ENCODE data around the gene GZMA. TPM values are rescaled to one million over a fixed set of nuclear protein-coding genes. Genes with fewer than 3 reads are reported as not detected.

The GZMA gene
- total RNA-seq, 6 donors from 2014 or later, result 0.67 to 6.5 (median 5.0) TPM

GRCh38 chr5:55151923-55152842 lies 49.7 kb downstream of the GZMA start:
- ATAC-seq (ENCODE audit: low FRiP score in 2 of 2) (no peak), DNase-seq (no peak)
- TF ChIP-seq POLR2AphosphoS5 (IDR thresholded peaks at IDR 0.05), result no peak
- no peak for TF ChIP-seq EP300 (IDR thresholded peaks at IDR 0.05)
- no peak for TF ChIP-seq POLR2A (IDR thresholded peaks at IDR 0.05)
- TF ChIP-seq, protein P1, sequence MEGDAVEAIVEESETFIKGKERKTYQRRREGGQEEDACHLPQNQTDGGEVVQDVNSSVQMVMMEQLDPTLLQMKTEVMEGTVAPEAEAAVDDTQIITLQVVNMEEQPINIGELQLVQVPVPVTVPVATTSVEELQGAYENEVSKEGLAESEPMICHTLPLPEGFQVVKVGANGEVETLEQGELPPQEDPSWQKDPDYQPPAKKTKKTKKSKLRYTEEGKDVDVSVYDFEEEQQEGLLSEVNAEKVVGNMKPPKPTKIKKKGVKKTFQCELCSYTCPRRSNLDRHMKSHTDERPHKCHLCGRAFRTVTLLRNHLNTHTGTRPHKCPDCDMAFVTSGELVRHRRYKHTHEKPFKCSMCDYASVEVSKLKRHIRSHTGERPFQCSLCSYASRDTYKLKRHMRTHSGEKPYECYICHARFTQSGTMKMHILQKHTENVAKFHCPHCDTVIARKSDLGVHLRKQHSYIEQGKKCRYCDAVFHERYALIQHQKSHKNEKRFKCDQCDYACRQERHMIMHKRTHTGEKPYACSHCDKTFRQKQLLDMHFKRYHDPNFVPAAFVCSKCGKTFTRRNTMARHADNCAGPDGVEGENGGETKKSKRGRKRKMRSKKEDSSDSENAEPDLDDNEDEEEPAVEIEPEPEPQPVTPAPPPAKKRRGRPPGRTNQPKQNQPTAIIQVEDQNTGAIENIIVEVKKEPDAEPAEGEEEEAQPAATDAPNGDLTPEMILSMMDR (IDR thresholded peaks at IDR 0.05), result no peak
- no peak overlapping the region for H3K27ac ChIP-seq
- no peak overlapping the region for H3K4me3 ChIP-seq
- 54 to 59% methylated on average over 5 of the region's 5 CpGs for WGBS, 2 donors
- no peaks in the 10 kb centered on the region for H3K9me3 ChIP-seq
- H3K4me1 ChIP-seq, result peaks cover 0 to 5% (median 0%) of the 10 kb centered on the region in 4 donors
- H3K36me3 ChIP-seq, result no peaks in the 10 kb centered on the region
- H3K27me3 ChIP-seq, result no peaks in the 10 kb centered on the region

DNA sequence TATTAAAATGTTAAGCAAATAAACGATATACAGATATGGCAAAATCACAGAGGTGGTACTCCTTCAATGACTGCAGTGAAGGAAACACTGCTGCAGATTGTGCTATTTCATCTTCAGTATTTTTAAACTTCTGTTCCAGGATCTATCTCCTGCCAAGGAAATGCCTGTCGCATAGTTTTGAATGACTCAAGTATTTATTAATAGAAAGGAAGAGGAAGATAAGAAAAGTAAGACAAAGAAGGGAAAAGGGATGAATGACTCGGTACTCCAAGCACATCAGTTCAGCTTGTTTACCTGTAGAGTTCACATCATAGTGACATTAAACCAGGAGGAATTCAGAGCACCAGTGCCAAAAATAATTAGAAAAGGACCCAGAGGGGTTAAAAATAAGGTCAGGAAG lies 52.4 kb downstream of the GZMA start:
- no peak for ATAC-seq (ENCODE audit: low FRiP score in 2 of 2)
- TF ChIP-seq EP300 (IDR thresholded peaks at IDR 0.05) (no peak), POLR2AphosphoS5 (IDR thresholded peaks at IDR 0.05) (no peak), POLR2A (IDR thresholded peaks at IDR 0.05) (no peak)
- TF ChIP-seq, protein P1 (IDR thresholded peaks at IDR 0.05), result no peak

More for the DNA sequence above, 52.4 kb downstream of the GZMA start:
- Histone ChIP-seq H3K27me3 (no peaks in the 10 kb centered on the region), H3K9me3 (no peaks in the 10 kb centered on the region), H3K36me3 (no peaks in the 10 kb centered on the region), H3K4me3 (no peak overlapping the region), H3K4me1 (peaks cover 0 to 11% (median 0%) of the 10 kb centered on the region in 4 donors), H3K27ac (no peak overlapping the region)
- DNase-seq, result no peak
- 25 to 29% methylated on average over 3 of the region's 3 CpGs for WGBS, 2 donors

Other genes with a start within 250 kb of the GZMA start
- gene ESM1, start 117.1 kb upstream of the GZMA start, total RNA-seq, result 10 to 100 TPM in 1 of 6 donors, 1 to 10 TPM in 3, under 1 TPM in 1, not detected in 1; 0.86 to 10.3 (median 2.0) TPM
- gene GZMK, start 78.4 kb upstream of the GZMA start, total RNA-seq, result 1 to 10 TPM in 5 of 6 donors, not detected in 1; 1.0 to 4.8 (median 2.1) TPM
- 10 to 100 TPM in 1 of 6 donors, 1 to 10 TPM in 5; 2.1 to 15.5 (median 4.3) TPM for gene GPX8, start 57.5 kb downstream of the GZMA start, total RNA-seq
- gene CDC20B, start 70.5 kb downstream of the GZMA start, total RNA-seq, result 1 to 10 TPM in 3 of 6 donors, under 1 TPM in 3; 0.09 to 5.5 (median 1.5) TPM
- 1 to 10 TPM in 1 of 6 donors, under 1 TPM in 3, not detected in 2; 0.22 to 2.2 (median 0.45) TPM for gene MCIDAS, start 124.7 kb downstream of the GZMA start, total RNA-seq
- 1 to 10 TPM in 4 of 6 donors, under 1 TPM in 1, not detected in 1; 0.31 to 8.5 (median 2.4) TPM for gene CCNO, start 131.0 kb downstream of the GZMA start, total RNA-seq
- 10 to 100 TPM; 19.5 to 36.7 (median 24.1) TPM for gene DHX29, start 205.0 kb downstream of the GZMA start, total RNA-seq
- 100 to 1,000 TPM in 2 of 6 donors, 10 to 100 TPM in 4; 44.1 to 179 (median 61.6) TPM for gene MTREX, start 205.3 kb downstream of the GZMA start, total RNA-seq